Measurements from ENCODE around the gene GNPTAB. TPM values are rescaled to one million over a fixed set of nuclear protein-coding genes. Genes with fewer than 3 reads are reported as not detected.
"Not testable (repeated sequence)": the region's sequence is repeated elsewhere in the genome, so short reads cannot be mapped to it uniquely, and the experiment has no call there.

GNPTAB gene
- total RNA-seq, 1 donor from 2014 or later, result 28.7 TPM

- DNase-seq (ENCODE audit: extremely low spot score in 2 of 2), result no peak
- TF ChIP-seq POLR2AphosphoS5 (IDR thresholded peaks at IDR 0.05; ENCODE audit: insufficient read depth in 1 of 2, low read depth in 1 of 2), result no peak
- TF ChIP-seq POLR2A (IDR thresholded peaks at IDR 0.05), result no peak
- TF ChIP-seq, protein P1, sequence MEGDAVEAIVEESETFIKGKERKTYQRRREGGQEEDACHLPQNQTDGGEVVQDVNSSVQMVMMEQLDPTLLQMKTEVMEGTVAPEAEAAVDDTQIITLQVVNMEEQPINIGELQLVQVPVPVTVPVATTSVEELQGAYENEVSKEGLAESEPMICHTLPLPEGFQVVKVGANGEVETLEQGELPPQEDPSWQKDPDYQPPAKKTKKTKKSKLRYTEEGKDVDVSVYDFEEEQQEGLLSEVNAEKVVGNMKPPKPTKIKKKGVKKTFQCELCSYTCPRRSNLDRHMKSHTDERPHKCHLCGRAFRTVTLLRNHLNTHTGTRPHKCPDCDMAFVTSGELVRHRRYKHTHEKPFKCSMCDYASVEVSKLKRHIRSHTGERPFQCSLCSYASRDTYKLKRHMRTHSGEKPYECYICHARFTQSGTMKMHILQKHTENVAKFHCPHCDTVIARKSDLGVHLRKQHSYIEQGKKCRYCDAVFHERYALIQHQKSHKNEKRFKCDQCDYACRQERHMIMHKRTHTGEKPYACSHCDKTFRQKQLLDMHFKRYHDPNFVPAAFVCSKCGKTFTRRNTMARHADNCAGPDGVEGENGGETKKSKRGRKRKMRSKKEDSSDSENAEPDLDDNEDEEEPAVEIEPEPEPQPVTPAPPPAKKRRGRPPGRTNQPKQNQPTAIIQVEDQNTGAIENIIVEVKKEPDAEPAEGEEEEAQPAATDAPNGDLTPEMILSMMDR (IDR thresholded peaks at IDR 0.05), result no peak
- Histone ChIP-seq H3K4me3 (no peak within 1 kb of the TSS), H3K36me3 (peaks cover 0 to 22% of the 10 kb centered on the region in 2 donors), H3K4me1 (no peaks in the 10 kb centered on the region), H3K27ac (no peak within 1 kb of the TSS), H3K27me3 (no peaks in the 10 kb centered on the region), H3K9me3 (no peaks in the 10 kb centered on the region)
- intact Hi-C loops (cut with DNase I), result no loop called here
Measured at GRCh38 chr12:101738920-101739665, 91.7 kb downstream of the GNPTAB start, which contains the start of gene SYCP3. SYCP3 (minus strand) TSS chr12:101739462; CDS start chr12:101737935, 1,527 bp downstream.

DNA sequence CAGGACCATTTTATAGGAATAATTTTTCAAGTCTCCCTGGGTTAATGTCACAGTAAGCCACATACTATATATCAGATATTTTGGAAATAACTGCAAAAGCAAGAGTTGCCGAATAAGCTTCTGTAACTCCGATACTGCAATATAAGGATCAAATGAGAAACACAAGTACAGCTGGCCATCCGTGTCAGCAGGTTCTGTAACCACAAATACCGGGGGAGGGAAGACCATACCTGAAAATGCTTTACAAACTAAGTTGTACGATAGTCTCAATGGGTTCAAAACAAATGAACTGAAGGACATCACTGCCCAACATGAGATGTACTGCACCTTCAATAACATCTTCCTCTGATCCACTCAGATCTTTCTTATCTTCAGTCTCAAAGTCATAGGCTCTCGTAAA, 93.3 kb downstream of the GNPTAB start:
- DNase-seq (ENCODE audit: extremely low spot score in 2 of 2), result no peak
- TF ChIP-seq POLR2AphosphoS5 (IDR thresholded peaks at IDR 0.05; ENCODE audit: insufficient read depth in 1 of 2, low read depth in 1 of 2), result no peak
- TF ChIP-seq, protein P1 (IDR thresholded peaks at IDR 0.05), result no peak
- no peak for TF ChIP-seq POLR2A (IDR thresholded peaks at IDR 0.05)
- Histone ChIP-seq H3K4me3 (no peak overlapping the region), H3K4me1 (no peaks in the 10 kb centered on the region), H3K9me3 (no peaks in the 10 kb centered on the region), H3K27me3 (no peaks in the 10 kb centered on the region), H3K27ac (no peak overlapping the region), H3K36me3 (peaks cover 0 to 18% of the 10 kb centered on the region in 2 donors)
- intact Hi-C loops (cut with DNase I), result no loop called here

DNA sequence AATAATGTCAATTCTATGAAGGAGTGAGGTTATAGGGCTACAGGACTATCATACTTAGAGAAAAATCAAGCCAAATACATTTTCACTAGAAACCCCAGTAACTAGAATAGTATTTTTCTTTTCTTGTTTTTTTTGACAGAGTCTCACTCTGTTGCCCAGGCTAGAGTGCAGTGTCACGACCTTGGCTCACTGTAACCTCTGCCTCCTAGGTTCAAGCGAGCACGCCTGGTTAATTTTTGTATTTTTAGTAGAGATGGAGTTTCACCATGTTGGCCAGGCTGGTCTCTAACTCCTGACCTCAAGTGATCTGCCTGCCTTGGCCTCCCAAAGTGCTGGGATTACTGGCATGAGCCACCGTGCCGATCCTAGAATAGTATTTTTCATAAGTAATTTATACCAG, 96.3 kb downstream of the GNPTAB start:
- DNase-seq (ENCODE audit: extremely low spot score in 2 of 2); H3K4me1 ChIP-seq; H3K27ac ChIP-seq; H3K27me3 ChIP-seq; H3K9me3 ChIP-seq; H3K4me3 ChIP-seq; intact Hi-C loops (cut with DNase I): not testable (repeated sequence)
- peaks cover 0 to 20% of the 10 kb centered on the region in 2 donors for H3K36me3 ChIP-seq

GRCh38 chr12:101733166-101733565, 97.6 kb downstream of the GNPTAB start:
- Histone ChIP-seq H3K4me3 (no peak overlapping the region), H3K9me3 (no peaks in the 10 kb centered on the region), H3K27ac (no peak overlapping the region), H3K27me3 (no peaks in the 10 kb centered on the region), H3K36me3 (peaks cover 0 to 9% of the 10 kb centered on the region in 2 donors), H3K4me1 (no peaks in the 10 kb centered on the region)
- intact Hi-C loops (cut with DNase I), result no loop called here
- DNase-seq (ENCODE audit: extremely low spot score in 2 of 2), result no peak
- no peak for TF ChIP-seq POLR2AphosphoS5 (IDR thresholded peaks at IDR 0.05; ENCODE audit: insufficient read depth in 1 of 2, low read depth in 1 of 2)
- TF ChIP-seq, protein P1 (IDR thresholded peaks at IDR 0.05), result no peak
- TF ChIP-seq POLR2A (IDR thresholded peaks at IDR 0.05), result no peak

DNA sequence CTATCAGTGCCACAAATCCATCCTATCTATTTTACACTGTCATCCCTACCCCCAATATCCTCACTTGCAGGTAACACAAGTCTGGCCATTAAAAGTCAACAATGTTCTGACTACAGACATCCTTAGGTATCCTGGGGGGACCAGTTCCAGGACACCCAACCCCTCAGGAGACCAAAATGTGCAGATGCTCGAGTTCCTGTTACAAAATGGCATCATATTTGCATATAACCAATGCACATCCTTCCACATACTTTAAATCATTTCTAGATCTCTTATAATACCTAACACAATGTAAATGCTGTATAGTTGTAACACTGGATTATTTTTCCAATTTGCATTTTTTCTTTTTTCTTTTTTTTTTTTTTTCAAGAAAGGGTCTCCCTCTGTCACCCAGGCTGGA, 98.4 kb downstream of the GNPTAB start:
- no peak for DNase-seq (ENCODE audit: extremely low spot score in 2 of 2)
- H3K36me3 ChIP-seq, result peaks cover 0 to 9% of the 10 kb centered on the region in 2 donors
- intact Hi-C loops (cut with DNase I), result no loop called here

More for the DNA sequence above, 98.4 kb downstream of the GNPTAB start:
- no peak for TF ChIP-seq POLR2AphosphoS5 (IDR thresholded peaks at IDR 0.05; ENCODE audit: insufficient read depth in 1 of 2, low read depth in 1 of 2)
- TF ChIP-seq POLR2A (IDR thresholded peaks at IDR 0.05), result no peak
- TF ChIP-seq, protein P1 (IDR thresholded peaks at IDR 0.05), result no peak
- Histone ChIP-seq H3K4me3 (no peak overlapping the region), H3K9me3 (no peaks in the 10 kb centered on the region), H3K27me3 (no peaks in the 10 kb centered on the region), H3K4me1 (no peaks in the 10 kb centered on the region), H3K27ac (no peak overlapping the region)
